Activated CD8-positive, alpha-beta memory T cell treated with anti-CD3 and anti-CD28 coated beads, Interleukin-2, amount 10 ng/mL, durations not matched to agents 7 days and 5 days (primary cell): ENCODE results near the gene FGGY. TPM values are rescaled to one million over a fixed set of nuclear protein-coding genes. Genes with fewer than 3 reads are reported as not detected.

ENCODE experiments used
- ATAC-seq: fragments of 150-1000 bp; cut with Tn5 transposase; one replicate; pipeline ENCODE4 v1.10.0; 2021; ENCODE audit warnings: moderate library complexity
- CTCF ChIA-PET: fragments of 350-600 bp; sonication (Branson Sonifier 250); formaldehyde crosslinking; loops from one replicate; lab custom pipeline; 2021; ENCODE audit warnings: antibody characterized with exemption; lab: Charles Lee
- DNase-seq: peaks from one replicate; pipeline ENCODE4 v3.0.0-alpha.2; 2020
- H3K27ac Mint-ChIP-seq: one replicate; pipeline ENCODE4 v1.8.0; 2021; ENCODE audit warnings: mild to moderate bottlenecking, mixed read lengths
- H3K27me3 Mint-ChIP-seq: one replicate; pipeline ENCODE4 v1.8.0; 2021; ENCODE audit warnings: mixed read lengths
- H3K36me3 Mint-ChIP-seq: one replicate; pipeline ENCODE4 v1.8.0; 2021; ENCODE audit warnings: mild to moderate bottlenecking, mixed read lengths
- H3K4me1 Mint-ChIP-seq: one replicate; pipeline ENCODE4 v1.8.0; 2021; ENCODE audit warnings: mixed read lengths
- H3K4me3 Mint-ChIP-seq: one replicate; pipeline ENCODE4 v1.8.0; 2021; ENCODE audit warnings: mild to moderate bottlenecking, moderate library complexity, mixed read lengths
- H3K9me3 Mint-ChIP-seq: one replicate; pipeline ENCODE4 v1.8.0; 2022; ENCODE audit warnings: low read depth, mixed read lengths
- total RNA-seq, 2 experiments: library from RNA; stranded (reverse); gene quantifications; one replicate each; pipeline ENCODE4 v1.2.3, GENCODE V29; 2021

The FGGY gene
- total RNA-seq, 2 experiments from 2014 or later: 15.8 to 16.7 TPM

GRCh38 chr1:59498640-59499039 is 201.7 kb downstream of the FGGY start:
- CTCF ChIA-PET: no interaction called here
- peaks cover 2% of the 10 kb centered on the region for H3K36me3 Mint-ChIP-seq
- no peak overlapping the region for H3K4me3 Mint-ChIP-seq
- ATAC-seq (no peak), DNase-seq (no peak)
- H3K4me1 Mint-ChIP-seq: peaks cover 6% of the 10 kb centered on the region
- H3K27me3 Mint-ChIP-seq: no peaks in the 10 kb centered on the region
- H3K27ac Mint-ChIP-seq: no peak overlapping the region
- H3K9me3 Mint-ChIP-seq: peaks cover 4% of the 10 kb centered on the region

GRCh38 chr1:59499273-59499942 is 202.5 kb downstream of the FGGY start:
- ATAC-seq (no peak), DNase-seq (no peak)
- Mint-ChIP-seq H3K9me3 (peaks cover 4% of the 10 kb centered on the region), H3K36me3 (peaks cover 2% of the 10 kb centered on the region), H3K27ac (no peak overlapping the region), H3K27me3 (no peaks in the 10 kb centered on the region), H3K4me3 (no peak overlapping the region), H3K4me1 (peaks cover 3% of the 10 kb centered on the region)
- CTCF ChIA-PET: no interaction called here

- DNase-seq (no peak), ATAC-seq (no peak)
- H3K36me3 Mint-ChIP-seq: peaks cover 2% of the 10 kb centered on the region
- peaks cover 4% of the 10 kb centered on the region for H3K9me3 Mint-ChIP-seq
- H3K27me3 Mint-ChIP-seq: no peaks in the 10 kb centered on the region
- H3K27ac Mint-ChIP-seq: no peak overlapping the region
- CTCF ChIA-PET: no interaction called here
- H3K4me1 Mint-ChIP-seq: peaks cover 3% of the 10 kb centered on the region
- H3K4me3 Mint-ChIP-seq: no peak overlapping the region
These were observed 203.2 kb downstream of the FGGY start for GRCh38 chr1:59499943-59500569.

- CTCF ChIA-PET: no interaction called here
- DNase-seq (no peak), ATAC-seq (no peak)
- Mint-ChIP-seq H3K27ac (no peak overlapping the region), H3K4me3 (no peak overlapping the region), H3K9me3 (no peaks in the 10 kb centered on the region), H3K27me3 (no peaks in the 10 kb centered on the region), H3K36me3 (peaks cover 2% of the 10 kb centered on the region), H3K4me1 (peaks cover 3% of the 10 kb centered on the region)
These were observed 204.3 kb downstream of the FGGY start for GRCh38 chr1:59500950-59501742.

- no peak overlapping the region for H3K27ac Mint-ChIP-seq
- no peaks in the 10 kb centered on the region for H3K27me3 Mint-ChIP-seq
- DNase-seq: no peak
- no peak overlapping the region for H3K4me3 Mint-ChIP-seq
- no peak for ATAC-seq
- H3K36me3 Mint-ChIP-seq: no peaks in the 10 kb centered on the region
- H3K4me1 Mint-ChIP-seq: peaks cover 3% of the 10 kb centered on the region
- no peaks in the 10 kb centered on the region for H3K9me3 Mint-ChIP-seq
- CTCF ChIA-PET: no interaction called here
These were observed 205.3 kb downstream of the FGGY start for GRCh38 chr1:59502009-59502691.

GRCh38 chr1:59504276-59504675 is 207.4 kb downstream of the FGGY start:
- Mint-ChIP-seq H3K4me3 (no peak overlapping the region), H3K9me3 (no peaks in the 10 kb centered on the region), H3K4me1 (no peaks in the 10 kb centered on the region), H3K36me3 (no peaks in the 10 kb centered on the region), H3K27me3 (no peaks in the 10 kb centered on the region), H3K27ac (no peak overlapping the region)
- DNase-seq (no peak), ATAC-seq (no peak)
- CTCF ChIA-PET: no interaction called here

- H3K4me3 Mint-ChIP-seq: no peak overlapping the region
These were observed 208.7 kb downstream of the FGGY start for GRCh38 chr1:59505596-59506028.

GRCh38 chr1:59506952-59507351 is 210.1 kb downstream of the FGGY start:
- DNase-seq (no peak), ATAC-seq (no peak)
- Mint-ChIP-seq H3K27ac (no peak overlapping the region), H3K27me3 (no peaks in the 10 kb centered on the region), H3K9me3 (no peaks in the 10 kb centered on the region), H3K36me3 (no peaks in the 10 kb centered on the region), H3K4me1 (no peaks in the 10 kb centered on the region), H3K4me3 (no peak overlapping the region)
- CTCF ChIA-PET: no interaction called here

More at GRCh38 chr1:59505596-59506028, 208.7 kb downstream of the FGGY start:
- H3K27me3 Mint-ChIP-seq: no peaks in the 10 kb centered on the region
- no peaks in the 10 kb centered on the region for H3K36me3 Mint-ChIP-seq
- no peak overlapping the region for H3K27ac Mint-ChIP-seq
- H3K4me1 Mint-ChIP-seq: no peaks in the 10 kb centered on the region
- CTCF ChIA-PET: no interaction called here
- H3K9me3 Mint-ChIP-seq: no peaks in the 10 kb centered on the region
- DNase-seq: no peak
- ATAC-seq: no peak

GRCh38 chr1:59509341-59509875 is 212.5 kb downstream of the FGGY start:
- Mint-ChIP-seq H3K27me3 (no peaks in the 10 kb centered on the region), H3K9me3 (no peaks in the 10 kb centered on the region), H3K27ac (no peak overlapping the region), H3K4me3 (no peak overlapping the region), H3K4me1 (no peaks in the 10 kb centered on the region), H3K36me3 (no peaks in the 10 kb centered on the region)
- CTCF ChIA-PET: no interaction called here
- ATAC-seq: no peak
- DNase-seq: no peak

GRCh38 chr1:59510249-59510648 is 213.4 kb downstream of the FGGY start:
- peaks cover 1% of the 10 kb centered on the region for H3K36me3 Mint-ChIP-seq
- no peak overlapping the region for H3K4me3 Mint-ChIP-seq
- DNase-seq: no peak
- CTCF ChIA-PET: no interaction called here
- no peaks in the 10 kb centered on the region for H3K9me3 Mint-ChIP-seq
- H3K27me3 Mint-ChIP-seq: no peaks in the 10 kb centered on the region
- no peaks in the 10 kb centered on the region for H3K4me1 Mint-ChIP-seq
- no peak overlapping the region for H3K27ac Mint-ChIP-seq
- no peak for ATAC-seq

GRCh38 chr1:59511476-59512465 is 214.9 kb downstream of the FGGY start:
- Mint-ChIP-seq H3K4me3 (no peak overlapping the region), H3K9me3 (no peaks in the 10 kb centered on the region), H3K27ac (no peak overlapping the region), H3K27me3 (no peaks in the 10 kb centered on the region), H3K36me3 (peaks cover 2% of the 10 kb centered on the region), H3K4me1 (no peaks in the 10 kb centered on the region)
- CTCF ChIA-PET: no interaction called here
- ATAC-seq (no peak), DNase-seq (no peak)

GRCh38 chr1:59512702-59513101 is 215.8 kb downstream of the FGGY start:
- no peak overlapping the region for H3K27ac Mint-ChIP-seq
- no peak overlapping the region for H3K4me3 Mint-ChIP-seq
- DNase-seq (no peak), ATAC-seq (no peak)
- no peaks in the 10 kb centered on the region for H3K4me1 Mint-ChIP-seq
- no peaks in the 10 kb centered on the region for H3K9me3 Mint-ChIP-seq
- peaks cover 2% of the 10 kb centered on the region for H3K36me3 Mint-ChIP-seq
- CTCF ChIA-PET: no interaction called here
- no peaks in the 10 kb centered on the region for H3K27me3 Mint-ChIP-seq
